H1 (cell line): Measurements from ENCODE around the gene SPDYE16. TPM values are rescaled to one million over a fixed set of nuclear protein-coding genes. Genes with fewer than 3 reads are reported as not detected.
"Not testable (repeated sequence)": the region's sequence is repeated elsewhere in the genome, so short reads cannot be mapped to it uniquely, and the experiment has no call there.

ENCODE experiments used
- CTCF ChIA-PET: fragments of 300-600 bp; sonication (Branson Sonifier 250); formaldehyde crosslinking; loops from one replicate; lab custom pipeline; 2021; ENCODE audit not compliant: partially characterized antibody; lab: Charles Lee
- POLR2A ChIA-PET: fragments of 300-600 bp; sonication (Branson Sonifier 250); formaldehyde crosslinking; loops from one replicate; lab custom pipeline; 2021; ENCODE audit warnings: inconsistent platforms; ENCODE audit not compliant: partially characterized antibody; lab: Charles Lee
- DNase-seq, 2 experiments: peaks; one replicate each; pipeline versions ENCODE4 v3.0.0 to v3.0.0-alpha.2; 2010 to 2022; ENCODE audit warnings: low spot score in 2 of 2, low read depth in 1 of 2, mixed read lengths in 1 of 2
- FAIRE-seq: peaks from 2 replicates; lab custom pipeline; 2011; peaks lifted over from hg19 to GRCh38; lab: Jason Lieb, UNC
- H2AFZ ChIP-seq: 2 replicates; pipeline ENCODE4 v1.8.1; 2012; ENCODE audit warnings: low read length, inconsistent platforms
- H2AK5ac ChIP-seq: 2 replicates; pipeline ENCODE4 v1.6.1; 2013; ENCODE audit warnings: low read depth, low read length
- H2BK120ac ChIP-seq: replicated peaks from 2 replicates; pipeline ENCODE3; 2013; ENCODE audit warnings: low read depth, low read length, inconsistent platforms
- H2BK12ac ChIP-seq: 2 replicates; pipeline ENCODE4 v1.6.1; 2013; ENCODE audit warnings: low read depth, low read length
- H2BK15ac ChIP-seq: 2 replicates; pipeline ENCODE4 v1.6.1; 2013; ENCODE audit warnings: low read length
- H2BK20ac ChIP-seq: 2 replicates; pipeline ENCODE4 v1.6.1; 2013; ENCODE audit warnings: low read length
- H2BK5ac ChIP-seq: 2 replicates; pipeline ENCODE4 v1.6.1; 2013; ENCODE audit warnings: low read depth, low read length
- H3K14ac ChIP-seq: 2 replicates; pipeline ENCODE4 v1.6.1; 2013; ENCODE audit warnings: inconsistent platforms; ENCODE audit not compliant: insufficient read length
- H3K18ac ChIP-seq: 2 replicates; pipeline ENCODE4 v1.6.1; 2013; ENCODE audit warnings: low read length; ENCODE audit errors: extremely low read depth
- H3K23ac ChIP-seq: 2 replicates; pipeline ENCODE4 v1.6.1; 2013; ENCODE audit warnings: inconsistent platforms; ENCODE audit not compliant: insufficient read length
- H3K23me2 ChIP-seq: 2 replicates; pipeline ENCODE4 v1.6.1; 2013; ENCODE audit warnings: low read depth, low read length
- H3K27ac ChIP-seq: 2 replicates; pipeline ENCODE4 v1.6.1; 2011; ENCODE audit warnings: low read depth, low read length, inconsistent platforms
- H3K27me3 ChIP-seq, 4 experiments: replicated peaks in 1 of 4; 1 replicate in 1 of 4; 2 replicates in 3 of 4; pipeline versions ENCODE4 v1.6.1 to v1.8.1; 2011 to 2013; ENCODE audit warnings: low read length in 3 of 4, mild to moderate bottlenecking in 3 of 4, inconsistent platforms in 2 of 4, mixed read lengths in 2 of 4, moderate library complexity in 1 of 4; ENCODE audit not compliant: control insufficient read depth in 3 of 4, insufficient read depth in 3 of 4; ENCODE audit errors: extremely low read depth in 1 of 4
- H3K36me3 ChIP-seq, 4 experiments: 2 replicates each; pipeline versions ENCODE4 v1.6.1 to v1.8.1; 2011 to 2013; ENCODE audit warnings: mild to moderate bottlenecking in 4 of 4, low read length in 3 of 4, moderate library complexity in 2 of 4, control low read depth in 1 of 4, inconsistent platforms in 1 of 4; ENCODE audit not compliant: insufficient read depth in 4 of 4, control insufficient read depth in 2 of 4
- H3K4ac ChIP-seq: replicated peaks from 2 replicates; pipeline ENCODE3; 2013; ENCODE audit warnings: low read length, low read depth, mixed read lengths, inconsistent platforms; ENCODE audit not compliant: insufficient read length
- H3K4me1 ChIP-seq, 4 experiments: replicated peaks in 1 of 4; 1 replicate in 1 of 4; 2 replicates in 3 of 4; pipeline versions ENCODE4 v1.6.1 to v1.8.1; 2011 to 2013; ENCODE audit warnings: low read length in 3 of 4, inconsistent platforms in 2 of 4, mixed read lengths in 1 of 4; ENCODE audit not compliant: insufficient read depth in 4 of 4, control insufficient read depth in 3 of 4
- H3K4me2 ChIP-seq, 2 experiments: 2 replicates each; pipeline versions ENCODE4 v1.6.1 to v1.8.1; 2011 to 2013; ENCODE audit warnings: low read depth in 2 of 2, low read length in 2 of 2, control low read depth in 1 of 2, inconsistent platforms in 1 of 2, mild to moderate bottlenecking in 1 of 2; ENCODE audit not compliant: insufficient read depth in 1 of 2
- H3K4me3 ChIP-seq, 4 experiments: fragments of 200-600, 300-600 bp in 1 of 4; sonication (generic), shearing (Covaris generic), sonication (Bioruptor Twin) in 1 of 4; 2 replicates each; pipeline versions ENCODE4 v1.5.1 to v1.8.1; 2011 to 2016; ENCODE audit warnings: low read length in 4 of 4, low read depth in 3 of 4, control low read depth in 2 of 4, inconsistent platforms in 2 of 4, mild to moderate bottlenecking in 2 of 4, mixed read lengths in 1 of 4, moderate library complexity in 1 of 4; ENCODE audit not compliant: insufficient read depth in 2 of 4; ENCODE audit errors: extremely low read depth in 1 of 4
- H3K56ac ChIP-seq: replicated peaks from 2 replicates; pipeline ENCODE3; 2013; ENCODE audit warnings: low read depth, mild to moderate bottlenecking, mixed read lengths, low read length, inconsistent platforms; ENCODE audit not compliant: insufficient read length
- H3K79me1 ChIP-seq: 2 replicates; pipeline ENCODE4 v1.6.1; 2013; ENCODE audit warnings: low read depth, low read length, control low read depth
- H3K79me2 ChIP-seq, 2 experiments: 2 replicates each; pipeline versions ENCODE4 v1.6.1 to v1.8.1; 2012 to 2013; ENCODE audit warnings: low read length in 2 of 2, mild to moderate bottlenecking in 2 of 2, inconsistent platforms in 1 of 2; ENCODE audit not compliant: insufficient read depth in 2 of 2, control insufficient read depth in 1 of 2
- H3K9ac ChIP-seq, 4 experiments: replicated peaks in 1 of 4; 1 replicate in 1 of 4; 2 replicates in 3 of 4; pipeline versions ENCODE4 v1.6.1 to v1.8.1; 2011 to 2013; ENCODE audit warnings: low read depth in 3 of 4, low read length in 3 of 4, control low read depth in 2 of 4, mild to moderate bottlenecking in 2 of 4, moderate library complexity in 2 of 4, inconsistent platforms in 1 of 4; ENCODE audit errors: extremely low read depth in 1 of 4
- H3K9me3 ChIP-seq, 2 experiments: 2 replicates each; pipeline versions ENCODE4 v1.6.1 to v1.8.1; 2012 to 2013; ENCODE audit warnings: mild to moderate bottlenecking in 2 of 2, moderate library complexity in 2 of 2, control low read depth in 1 of 2, inconsistent platforms in 1 of 2, low read depth in 1 of 2, low read length in 1 of 2, mixed read lengths in 1 of 2; ENCODE audit not compliant: insufficient read depth in 2 of 2
- H4K20me1 ChIP-seq, 2 experiments: replicated peaks in 1 of 2; 2 replicates each; pipeline versions ENCODE3 to v1.8.1; 2011 to 2013; ENCODE audit warnings: inconsistent platforms in 2 of 2, low read length in 2 of 2, mild to moderate bottlenecking in 1 of 2; ENCODE audit not compliant: insufficient read depth in 2 of 2, control insufficient read depth in 1 of 2
- H4K5ac ChIP-seq: 2 replicates; pipeline ENCODE4 v1.6.1; 2013; ENCODE audit warnings: low read length, low read depth, mixed read lengths, inconsistent platforms; ENCODE audit not compliant: insufficient read length
- H4K8ac ChIP-seq: 2 replicates; pipeline ENCODE4 v1.8.0; 2013; ENCODE audit warnings: mild to moderate bottlenecking, moderate library complexity, low read length, inconsistent platforms; ENCODE audit not compliant: insufficient read depth; ENCODE audit errors: extremely low read depth
- H4K91ac ChIP-seq: replicated peaks from 2 replicates; pipeline ENCODE3; 2013; ENCODE audit warnings: low read length, mixed read lengths, inconsistent platforms; ENCODE audit not compliant: insufficient read length
- WGBS, 2 experiments: shearing (Covaris generic) in 1 of 2; methylation state at CpG; one replicate each; pipeline versions ENCODE4 v1.1.6 to v1.1.7; 2013 to 2015; ENCODE audit warnings: low lambda C conversion rate in 2 of 2, mixed read lengths in 2 of 2, inconsistent platforms in 1 of 2, low coverage in 1 of 2, missing lambda C conversion rate in 1 of 2; ENCODE audit not compliant: insufficient replicate concordance in 2 of 2, insufficient coverage in 1 of 2, insufficient read length in 1 of 2; ENCODE audit errors: extremely low coverage in 1 of 2, missing lambda C conversion rate in 1 of 2; 5-methylcytosine and 5-hydroxymethylcytosine counted together
- polyA plus RNA-seq, 7 experiments: library from polyadenylated mRNA; depleted of rRNA in 3 of 7; stranded (reverse) in 5 of 7; unstranded in 2 of 7; fragments of >200 nt in 5 of 7; fragments of 200-250 nt in 2 of 7; gene quantifications; 1 replicate in 5 of 7; 2 replicates in 1 of 7; 4 replicates in 1 of 7; pipeline versions ENCODE4 v1.2.1 to v1.2.3, GENCODE V29; 2011 to 2013; ENCODE audit warnings: missing spikeins in 2 of 7, mixed read lengths in 2 of 7
- total RNA-seq: library from RNA; stranded (reverse); fragmentation: NEBNext Ultra II Directional; extraction: Animal tissue kit (Norgen Biotek cat#: 25700); gene quantifications from 2 replicates; pipeline ENCODE4 v1.2.1, GENCODE V29; 2021

Gene SPDYE16
- total and polyA plus RNA-seq, 2 of the 8 experiments (the other 6 are each of a cell fraction or from before 2014, with no cell fraction given) = not detected

DNA sequence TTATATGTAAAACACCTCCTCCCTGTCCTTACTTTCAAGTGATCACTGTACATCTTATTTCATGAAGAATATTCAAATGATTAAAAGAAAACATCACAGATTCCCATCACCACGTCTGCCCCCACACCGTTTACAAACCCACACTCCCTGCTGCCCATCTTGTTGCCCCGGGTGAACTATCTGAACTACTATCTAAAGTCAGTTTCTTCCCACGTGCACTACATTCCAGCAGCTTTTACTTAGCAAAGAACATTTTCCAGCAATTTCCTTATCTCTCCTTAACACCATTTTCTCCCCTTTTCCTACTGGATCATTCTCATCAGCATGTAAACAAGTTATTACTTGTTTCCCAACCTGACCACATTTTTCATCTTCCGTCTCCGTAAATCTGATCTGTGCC is 16.6 kb upstream of the SPDYE16 start:
- H3K9ac ChIP-seq, H4K20me1 ChIP-seq, H4K8ac ChIP-seq, H3K14ac ChIP-seq, H3K36me3 ChIP-seq, H4K91ac ChIP-seq, H3K27ac ChIP-seq, H3K18ac ChIP-seq, H2AFZ ChIP-seq, H3K23ac ChIP-seq, H3K27me3 ChIP-seq, H3K4me2 ChIP-seq, H2BK5ac ChIP-seq, FAIRE-seq, H3K9me3 ChIP-seq, H2BK15ac ChIP-seq, POLR2A ChIA-PET, H3K4me1 ChIP-seq, H4K5ac ChIP-seq, H2BK120ac ChIP-seq, H3K79me1 ChIP-seq, H3K23me2 ChIP-seq, H3K56ac ChIP-seq, H2BK20ac ChIP-seq, H3K4me3 ChIP-seq, H3K79me2 ChIP-seq, H2AK5ac ChIP-seq, CTCF ChIA-PET, DNase-seq, H2BK12ac ChIP-seq, H3K4ac ChIP-seq: not testable (repeated sequence)
- 72% methylated on average over 4 of the region's 6 CpGs; no CpG with 5 or more reads in 1 of the 2 experiments for WGBS, 2 experiments

DNA sequence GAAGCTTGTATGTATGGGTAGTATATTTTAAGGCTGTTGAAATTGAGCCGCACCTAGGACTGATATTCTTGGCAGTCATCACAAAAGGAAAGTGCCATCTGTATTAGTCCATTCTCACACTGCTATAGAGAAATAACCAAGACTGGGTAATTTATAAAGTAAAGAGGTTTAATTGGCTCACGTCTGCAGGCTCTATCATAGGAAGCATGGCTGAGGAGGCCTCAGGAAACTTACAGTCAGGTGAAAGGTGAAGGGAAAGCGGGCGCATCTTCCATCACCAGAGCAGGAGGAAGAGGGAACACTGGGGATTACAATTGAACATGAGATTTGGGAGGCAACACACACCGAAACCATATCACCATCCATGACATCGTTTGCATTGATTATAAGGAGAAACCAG is 8.9 kb upstream of the SPDYE16 start:
- H2BK5ac ChIP-seq, H3K4me2 ChIP-seq, H3K18ac ChIP-seq, H4K5ac ChIP-seq, H2BK15ac ChIP-seq, H3K27ac ChIP-seq, H3K27me3 ChIP-seq, DNase-seq, H3K23ac ChIP-seq, POLR2A ChIA-PET, H3K4ac ChIP-seq, H3K4me3 ChIP-seq, H3K79me1 ChIP-seq, H4K91ac ChIP-seq, H3K36me3 ChIP-seq, H4K20me1 ChIP-seq, H3K9ac ChIP-seq, H3K23me2 ChIP-seq, H3K14ac ChIP-seq, H2BK20ac ChIP-seq, H3K9me3 ChIP-seq, H2BK12ac ChIP-seq, CTCF ChIA-PET, H3K56ac ChIP-seq, H4K8ac ChIP-seq, H3K4me1 ChIP-seq, H2AK5ac ChIP-seq, H2BK120ac ChIP-seq, FAIRE-seq, H2AFZ ChIP-seq: not testable (repeated sequence)
- H3K79me2 ChIP-seq = peaks cover 0 to 11% of the 10 kb centered on the region in 2 experiments; a peak in 2 of 4 replicates
- 90% methylated on average over 6 of the region's 6 CpGs; no CpG with 5 or more reads in 1 of the 2 experiments for WGBS, 2 experiments
